Activated CD4-positive, alpha-beta T cell treated with anti-CD3 and anti-CD28 coated beads for 36 hours (primary cell): ENCODE data around the gene MBTPS1. TPM values are rescaled to one million over a fixed set of nuclear protein-coding genes. Genes with fewer than 3 reads are reported as not detected.
A peak's percentile ranks its signal among the peaks of the same experiment; 100 is the strongest.

Experiments used
- ATAC-seq: fragments of 200-7000 bp; cut with Tn5 transposase; one replicate; pipeline ENCODE4 v1.10.0; 2021; ENCODE audit warnings: mild to moderate bottlenecking, moderate library complexity
- CTCF ChIA-PET: fragments of 350-600 bp; sonication (Branson Sonifier 250); formaldehyde crosslinking; loops from one replicate; lab custom pipeline; 2021; ENCODE audit warnings: antibody characterized with exemption; lab: Charles Lee
- POLR2A ChIA-PET: fragments of 350-600 bp; sonication (Branson Sonifier 250); formaldehyde crosslinking; loops from one replicate; lab custom pipeline; 2021; ENCODE audit warnings: antibody characterized with exemption, inconsistent platforms; lab: Charles Lee
- DNase-seq: peaks from one replicate; pipeline ENCODE4 v3.0.0-alpha.2; 2020
- H3K27ac Mint-ChIP-seq: one replicate; pipeline ENCODE4 v1.8.0; 2021; ENCODE audit warnings: mixed read lengths
- H3K27me3 Mint-ChIP-seq: one replicate; pipeline ENCODE4 v1.8.0; 2021; ENCODE audit warnings: mixed read lengths
- H3K36me3 Mint-ChIP-seq: one replicate; pipeline ENCODE4 v1.8.0; 2021; ENCODE audit warnings: low read depth, mixed read lengths
- H3K4me1 Mint-ChIP-seq: one replicate; pipeline ENCODE4 v1.8.0; 2021; ENCODE audit warnings: mixed read lengths
- H3K4me3 Mint-ChIP-seq: one replicate; pipeline ENCODE4 v1.8.0; 2021; ENCODE audit warnings: mild to moderate bottlenecking, moderate library complexity, mixed read lengths
- H3K9me3 Mint-ChIP-seq: one replicate; pipeline ENCODE4 v1.8.0; 2021; ENCODE audit warnings: low read depth, mixed read lengths
- intact Hi-C, 2 experiments: fragments of 100-400 bp; cut with DNase I in 1 of 2; cut with micrococcal nuclease in 1 of 2; formaldehyde crosslinking; loops; one replicate each; pipeline versions ENCODE4 v1.14.2 to v1.15.1; 2022 to 2024; cut with DNase I, micrococcal nuclease
- total RNA-seq, 2 experiments: library from RNA; stranded (reverse); gene quantifications; one replicate each; pipeline ENCODE4 v1.2.3, GENCODE V29; 2021

MBTPS1 gene
- total RNA-seq, 2 experiments from 2014 or later = 32.0 to 32.2 TPM

- Mint-ChIP-seq H3K4me1 (no peaks in the 10 kb centered on the region), H3K27ac (no peak overlapping the region), H3K4me3 (no peak overlapping the region), H3K27me3 (no peaks in the 10 kb centered on the region), H3K9me3 (no peaks in the 10 kb centered on the region), H3K36me3 (peaks cover 54% of the 10 kb centered on the region)
- ChIA-PET POLR2A (no interaction called here), CTCF (interaction anchor here (0.6 to 1.6 kb wide), 3 partner anchors 10 to 121 kb away, joined by 3 to 5 read pairs (median 5); no protein-coding TSS in a partner anchor)
- intact Hi-C loops = no loop called here
- DNase-seq = no peak
- ATAC-seq = no peak
Measured at GRCh38 chr16:84075376-84075775, 41.4 kb downstream of the MBTPS1 start.

DNA sequence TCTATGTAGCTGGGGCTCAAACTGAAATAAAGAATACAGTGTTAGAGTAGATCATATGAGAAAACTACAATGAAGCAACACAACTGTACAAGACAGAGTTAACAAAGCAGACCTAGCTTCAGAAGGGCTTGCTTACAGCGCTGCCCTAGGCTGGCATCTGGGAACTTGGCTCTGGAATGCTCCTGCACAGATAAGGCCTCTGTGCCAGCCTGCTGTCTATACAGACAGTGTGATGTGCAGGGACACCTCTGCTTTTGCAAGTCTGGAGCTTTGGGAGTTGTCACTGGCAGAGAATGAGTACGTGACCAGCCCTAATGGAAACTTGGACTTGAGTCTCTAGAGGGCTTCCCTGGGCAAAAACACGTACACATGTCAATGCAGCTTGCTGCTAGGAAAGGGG is 42.0 kb downstream of the MBTPS1 start:
- Mint-ChIP-seq H3K4me3 (no peak overlapping the region), H3K4me1 (no peaks in the 10 kb centered on the region), H3K9me3 (no peaks in the 10 kb centered on the region), H3K36me3 (peaks cover 50% of the 10 kb centered on the region), H3K27me3 (no peaks in the 10 kb centered on the region), H3K27ac (no peak overlapping the region)
- POLR2A ChIA-PET = no interaction called here
- ATAC-seq = no peak
- no peak for DNase-seq
- intact Hi-C loops = no loop called here
- CTCF ChIA-PET = interaction anchor here (0.6 to 1.6 kb wide), 3 partner anchors 9 to 121 kb away, joined by 3 to 5 read pairs (median 5); no protein-coding TSS in a partner anchor

GRCh38 chr16:84072014-84072413 is 44.7 kb downstream of the MBTPS1 start:
- H3K4me1 Mint-ChIP-seq = no peaks in the 10 kb centered on the region
- H3K36me3 Mint-ChIP-seq = peaks cover 57% of the 10 kb centered on the region
- CTCF ChIA-PET = no interaction called here
- ATAC-seq = no peak
- no peaks in the 10 kb centered on the region for H3K9me3 Mint-ChIP-seq
- DNase-seq = no peak
- POLR2A ChIA-PET = no interaction called here
- no peak overlapping the region for H3K4me3 Mint-ChIP-seq
- H3K27ac Mint-ChIP-seq = no peak overlapping the region
- intact Hi-C loops = no loop called here
- no peaks in the 10 kb centered on the region for H3K27me3 Mint-ChIP-seq

DNA sequence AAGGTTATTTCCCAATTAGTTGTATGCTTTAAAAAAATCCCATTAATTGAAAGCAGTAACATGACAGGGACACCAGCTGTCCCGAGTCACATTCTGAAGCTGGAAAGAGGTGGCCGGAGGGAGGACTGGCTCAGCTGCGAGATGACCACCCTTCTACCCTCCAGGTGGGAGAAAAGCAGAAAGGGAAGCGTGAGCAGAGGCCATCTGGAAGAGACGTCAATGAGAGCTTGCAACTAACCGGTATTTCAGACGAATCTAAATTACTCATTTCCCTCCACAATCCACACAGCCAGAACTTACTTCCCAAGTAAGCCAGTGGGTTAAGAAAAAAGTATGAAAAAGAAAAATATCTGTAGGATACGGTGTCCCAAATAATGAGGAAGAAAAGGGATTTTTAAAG is 45.6 kb downstream of the MBTPS1 start:
- no peaks in the 10 kb centered on the region for H3K4me1 Mint-ChIP-seq
- H3K36me3 Mint-ChIP-seq = peaks cover 50% of the 10 kb centered on the region
- DNase-seq (no peak), ATAC-seq (no peak)
- H3K27ac Mint-ChIP-seq = no peak overlapping the region
- ChIA-PET POLR2A (no interaction called here), CTCF (interaction anchor here (0.6 to 1.7 kb wide), 5 partner anchors 9 to 116 kb away, joined by 3 to 5 read pairs (median 3); partner anchors contain the start of gene TAF1C)
- intact Hi-C loops = no loop called here
- H3K27me3 Mint-ChIP-seq = no peaks in the 10 kb centered on the region
- no peak overlapping the region for H3K4me3 Mint-ChIP-seq
- no peaks in the 10 kb centered on the region for H3K9me3 Mint-ChIP-seq

- Mint-ChIP-seq H3K4me1 (no peaks in the 10 kb centered on the region), H3K4me3 (no peak overlapping the region), H3K27ac (no peak overlapping the region), H3K36me3 (peaks cover 51% of the 10 kb centered on the region), H3K9me3 (no peaks in the 10 kb centered on the region), H3K27me3 (no peaks in the 10 kb centered on the region)
- no peak for ATAC-seq
- DNase-seq = no peak
- intact Hi-C loops = loop anchor here in 1 of 2 experiments (5.0 to 10.0 kb wide), 2 partner anchors 97 to 245 kb away; no protein-coding TSS in a partner anchor
- POLR2A ChIA-PET = no interaction called here
- CTCF ChIA-PET = interaction anchor here (0.7 to 2.1 kb wide), 9 partner anchors 11 to 142 kb away, joined by 3 to 6 read pairs (median 3); partner anchors contain the start of gene TAF1C
Measured at GRCh38 chr16:84069540-84069939, 47.2 kb downstream of the MBTPS1 start.

- ChIA-PET CTCF (interaction anchor here (0.7 to 2.1 kb wide), 6 partner anchors 10 to 141 kb away, joined by 3 to 6 read pairs (median 3); no protein-coding TSS in a partner anchor), POLR2A (interaction anchor here (0.8 kb wide), 1 partner anchor 124 kb away, joined by 3 read pairs; no protein-coding TSS in a partner anchor)
- no peak overlapping the region for H3K27ac Mint-ChIP-seq
- intact Hi-C loops = loop anchor here in 1 of 2 experiments (5.0 to 10.0 kb wide), 2 partner anchors 97 to 244 kb away; no protein-coding TSS in a partner anchor
- no peak for ATAC-seq
- H3K36me3 Mint-ChIP-seq = peaks cover 48% of the 10 kb centered on the region
- no peaks in the 10 kb centered on the region for H3K9me3 Mint-ChIP-seq
- H3K27me3 Mint-ChIP-seq = no peaks in the 10 kb centered on the region
- no peak for DNase-seq
- H3K4me1 Mint-ChIP-seq = no peaks in the 10 kb centered on the region
- H3K4me3 Mint-ChIP-seq = no peak overlapping the region
Measured at GRCh38 chr16:84068783-84069462, 47.8 kb downstream of the MBTPS1 start.

GRCh38 chr16:84068041-84068440 is 48.7 kb downstream of the MBTPS1 start:
- Mint-ChIP-seq H3K36me3 (peaks cover 49% of the 10 kb centered on the region), H3K4me3 (no peak overlapping the region), H3K9me3 (no peaks in the 10 kb centered on the region), H3K4me1 (no peaks in the 10 kb centered on the region), H3K27ac (no peak overlapping the region), H3K27me3 (no peaks in the 10 kb centered on the region)
- CTCF ChIA-PET = interaction anchor here (0.7 to 3.2 kb wide), 4 partner anchors 15 to 121 kb away, joined by 3 to 30 read pairs (median 4); no protein-coding TSS in a partner anchor
- POLR2A ChIA-PET = interaction anchor here (0.6 to 0.8 kb wide), 2 partner anchors 123 to 649 kb away, joined by 3 read pairs; no protein-coding TSS in a partner anchor
- intact Hi-C loops = loop anchor here in 1 of 2 experiments (5.0 to 10.0 kb wide), 2 partner anchors 96 to 243 kb away; no protein-coding TSS in a partner anchor
- DNase-seq (no peak), ATAC-seq (no peak)

GRCh38 chr16:84067640-84068039 is 49.1 kb downstream of the MBTPS1 start:
- ATAC-seq (no peak), DNase-seq (no peak)
- CTCF ChIA-PET = interaction anchor here (0.6 to 3.6 kb wide), 7 partner anchors 13 to 410 kb away, joined by 3 to 30 read pairs (median 3); partner anchors contain the start of gene OSGIN1
- Mint-ChIP-seq H3K4me1 (no peaks in the 10 kb centered on the region), H3K9me3 (no peaks in the 10 kb centered on the region), H3K36me3 (peaks cover 53% of the 10 kb centered on the region), H3K27me3 (no peaks in the 10 kb centered on the region), H3K4me3 (no peak overlapping the region), H3K27ac (no peak overlapping the region)
- intact Hi-C loops = loop anchor here in 1 of 2 experiments (5.0 to 10.0 kb wide), 2 partner anchors 95 to 243 kb away; no protein-coding TSS in a partner anchor
- POLR2A ChIA-PET = no interaction called here

- peak; percentile 70 for ATAC-seq
- intact Hi-C loops = loop anchor here (1.0 to 10.0 kb wide), 5 partner anchors 93 to 241 kb away; partner anchors contain the start of gene NECAB2 (in 1 of the 2)
- Mint-ChIP-seq H3K27ac (no peak overlapping the region), H3K27me3 (no peaks in the 10 kb centered on the region), H3K9me3 (no peaks in the 10 kb centered on the region), H3K36me3 (peaks cover 48% of the 10 kb centered on the region), H3K4me1 (no peaks in the 10 kb centered on the region), H3K4me3 (no peak overlapping the region)
- CTCF ChIA-PET = interaction anchor here (0.6 to 3.6 kb wide), 25 partner anchors 9 to 243 kb away, joined by 3 to 30 read pairs (median 4); partner anchors contain the start of genes MBTPS1, OSGIN1 and TAF1C
- DNase-seq = peak; percentile 67
- POLR2A ChIA-PET = no interaction called here
Measured at GRCh38 chr16:84065536-84066132, 51.1 kb downstream of the MBTPS1 start.

DNA sequence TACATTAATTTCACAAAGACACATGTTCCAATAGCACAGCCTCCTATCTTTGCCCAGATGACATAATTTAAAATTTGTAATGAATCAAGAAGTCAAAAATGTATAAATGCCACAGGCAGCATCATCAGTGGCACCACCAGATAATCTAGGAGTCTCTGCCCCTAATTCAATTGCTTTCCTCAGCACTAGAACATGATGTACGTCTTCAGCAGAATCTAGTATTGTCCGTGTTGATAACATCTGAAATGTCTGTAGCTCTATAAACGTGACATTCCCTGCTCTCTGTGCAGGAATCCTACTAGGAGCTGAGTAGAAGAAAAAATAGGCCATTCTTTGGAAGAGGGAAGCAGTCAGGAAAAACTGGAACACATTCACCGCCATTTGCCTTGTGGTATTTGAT is 52.8 kb downstream of the MBTPS1 start:
- ChIA-PET CTCF (interaction anchor here (0.5 to 3.6 kb wide), 5 partner anchors 9 to 239 kb away, joined by 3 to 20 read pairs (median 9); partner anchors contain the start of gene OSGIN1), POLR2A (no interaction called here)
- H3K27ac Mint-ChIP-seq = no peak overlapping the region

More for the DNA sequence above, 52.8 kb downstream of the MBTPS1 start:
- Mint-ChIP-seq H3K4me1 (no peaks in the 10 kb centered on the region), H3K36me3 (peaks cover 36% of the 10 kb centered on the region), H3K4me3 (no peak overlapping the region), H3K27me3 (no peaks in the 10 kb centered on the region), H3K9me3 (no peaks in the 10 kb centered on the region)
- ATAC-seq = no peak
- intact Hi-C loops = loop anchor here in 1 of 2 experiments (10.0 kb wide), 1 partner anchor 239 kb away; no protein-coding TSS in a partner anchor
- no peak for DNase-seq
